ENCODE results near the gene PDE8B.

DNA sequence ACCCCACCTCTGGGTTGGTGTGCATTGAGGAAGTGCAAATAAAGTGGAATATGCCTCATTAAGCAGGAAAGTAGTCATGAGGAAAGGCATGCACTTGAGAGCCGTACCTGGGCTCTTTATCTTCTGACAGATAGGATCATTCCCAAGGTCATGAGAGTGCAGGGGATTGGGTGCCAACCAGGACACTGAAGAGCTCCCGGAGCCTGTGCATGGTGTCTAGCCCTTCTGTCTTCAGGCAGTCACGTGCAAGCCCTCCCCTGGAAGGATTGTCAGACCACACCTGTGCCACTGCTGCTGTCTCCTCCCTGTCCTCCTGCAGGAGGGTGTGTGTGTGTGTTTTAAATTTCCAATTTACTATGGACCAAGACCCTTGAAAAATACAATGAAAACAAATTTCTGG is 69.6 kb downstream of the PDE8B start:
- TF ChIP-seq, protein P1, sequence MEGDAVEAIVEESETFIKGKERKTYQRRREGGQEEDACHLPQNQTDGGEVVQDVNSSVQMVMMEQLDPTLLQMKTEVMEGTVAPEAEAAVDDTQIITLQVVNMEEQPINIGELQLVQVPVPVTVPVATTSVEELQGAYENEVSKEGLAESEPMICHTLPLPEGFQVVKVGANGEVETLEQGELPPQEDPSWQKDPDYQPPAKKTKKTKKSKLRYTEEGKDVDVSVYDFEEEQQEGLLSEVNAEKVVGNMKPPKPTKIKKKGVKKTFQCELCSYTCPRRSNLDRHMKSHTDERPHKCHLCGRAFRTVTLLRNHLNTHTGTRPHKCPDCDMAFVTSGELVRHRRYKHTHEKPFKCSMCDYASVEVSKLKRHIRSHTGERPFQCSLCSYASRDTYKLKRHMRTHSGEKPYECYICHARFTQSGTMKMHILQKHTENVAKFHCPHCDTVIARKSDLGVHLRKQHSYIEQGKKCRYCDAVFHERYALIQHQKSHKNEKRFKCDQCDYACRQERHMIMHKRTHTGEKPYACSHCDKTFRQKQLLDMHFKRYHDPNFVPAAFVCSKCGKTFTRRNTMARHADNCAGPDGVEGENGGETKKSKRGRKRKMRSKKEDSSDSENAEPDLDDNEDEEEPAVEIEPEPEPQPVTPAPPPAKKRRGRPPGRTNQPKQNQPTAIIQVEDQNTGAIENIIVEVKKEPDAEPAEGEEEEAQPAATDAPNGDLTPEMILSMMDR (IDR thresholded peaks at IDR 0.05 in 4 of 5, conservative IDR thresholded peaks at IDR 0.05 in 1 of 5) = peak in 1 of 5 experiments; percentile 2
- no peak for TF ChIP-seq POLR2A (IDR thresholded peaks at IDR 0.05)

Data from gastrocnemius medialis (tissue), 4 donors.